ENCODE results near the gene CCDC92.

DNA sequence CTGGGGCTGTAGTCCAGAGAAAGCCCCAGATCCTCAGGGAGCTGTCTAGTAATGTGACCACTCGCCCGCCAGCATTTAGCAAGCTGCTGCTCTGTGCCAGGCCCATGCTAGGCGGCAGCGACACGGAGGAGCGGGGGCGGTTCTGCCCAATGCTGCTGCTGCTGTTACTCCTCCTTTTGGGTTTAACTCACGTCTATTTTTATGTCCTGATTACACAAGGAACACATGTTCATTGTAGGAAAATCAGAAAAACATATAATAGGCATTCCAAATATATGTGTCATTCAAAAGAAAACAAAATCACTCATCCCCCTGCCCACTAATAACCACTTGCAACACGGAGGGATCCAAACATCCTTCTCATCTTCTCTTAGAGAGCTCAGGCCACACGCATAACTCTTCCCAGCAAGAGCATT, 30.4 kb downstream of the CCDC92 start:
- TF ChIP-seq POLR2A (IDR thresholded peaks at IDR 0.05), result no peak
- TF ChIP-seq EP300 (IDR thresholded peaks at IDR 0.05), result no peak
- TF ChIP-seq, protein P1, sequence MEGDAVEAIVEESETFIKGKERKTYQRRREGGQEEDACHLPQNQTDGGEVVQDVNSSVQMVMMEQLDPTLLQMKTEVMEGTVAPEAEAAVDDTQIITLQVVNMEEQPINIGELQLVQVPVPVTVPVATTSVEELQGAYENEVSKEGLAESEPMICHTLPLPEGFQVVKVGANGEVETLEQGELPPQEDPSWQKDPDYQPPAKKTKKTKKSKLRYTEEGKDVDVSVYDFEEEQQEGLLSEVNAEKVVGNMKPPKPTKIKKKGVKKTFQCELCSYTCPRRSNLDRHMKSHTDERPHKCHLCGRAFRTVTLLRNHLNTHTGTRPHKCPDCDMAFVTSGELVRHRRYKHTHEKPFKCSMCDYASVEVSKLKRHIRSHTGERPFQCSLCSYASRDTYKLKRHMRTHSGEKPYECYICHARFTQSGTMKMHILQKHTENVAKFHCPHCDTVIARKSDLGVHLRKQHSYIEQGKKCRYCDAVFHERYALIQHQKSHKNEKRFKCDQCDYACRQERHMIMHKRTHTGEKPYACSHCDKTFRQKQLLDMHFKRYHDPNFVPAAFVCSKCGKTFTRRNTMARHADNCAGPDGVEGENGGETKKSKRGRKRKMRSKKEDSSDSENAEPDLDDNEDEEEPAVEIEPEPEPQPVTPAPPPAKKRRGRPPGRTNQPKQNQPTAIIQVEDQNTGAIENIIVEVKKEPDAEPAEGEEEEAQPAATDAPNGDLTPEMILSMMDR (IDR thresholded peaks at IDR 0.05), result no peak
